ENCODE data around the gene TNFRSF14. TPM values are rescaled to one million over a fixed set of nuclear protein-coding genes. Genes with fewer than 3 reads are reported as not detected.

Gene TNFRSF14
- total and polyA plus RNA-seq, 4 donors = 14.8 to 38.1 (median 29.1) TPM

GRCh38 chr1:2564006-2564814, 8.0 kb downstream of the TNFRSF14 start:
- Histone ChIP-seq H3K36me3 (ENCODE audit: control insufficient read depth in 4 of 4, insufficient read depth in 3 of 4, low read depth in 1 of 4, low read length in 3 of 4) (peaks cover 7 to 29% (median 13%) of the 10 kb centered on the region in 4 donors), H3K4me3 (ENCODE audit: low read depth in 1 of 3, low read length in 3 of 3) (no peak overlapping the region), H3K27ac (ENCODE audit: low read depth in 1 of 2, low read length in 2 of 2) (no peak overlapping the region), H3K4me1 (ENCODE audit: control insufficient read depth in 4 of 4, insufficient read depth in 4 of 4, low read length in 3 of 4) (no peaks in the 10 kb centered on the region), H3K27me3 (ENCODE audit: control insufficient read depth in 4 of 4, insufficient read depth in 4 of 4, low read length in 3 of 4) (no peaks in the 10 kb centered on the region), H3K9me3 (ENCODE audit: control insufficient read depth in 4 of 4, low read length in 3 of 4) (no peaks in the 10 kb centered on the region), H3K9ac (ENCODE audit: low read depth in 1 of 2, low read length in 2 of 2) (no peak overlapping the region)
- WGBS = 89% methylated on average over 20 of the region's 20 CpGs
- no peak for DNase-seq (ENCODE audit: low spot score)
- no peak for TF ChIP-seq GABPA (IDR thresholded peaks at IDR 0.05 in 1 of 2, conservative IDR thresholded peaks at IDR 0.05 in 1 of 2)
- no peak for TF ChIP-seq FOXA2 (IDR thresholded peaks at IDR 0.05)
- no peak for TF ChIP-seq SP1 (IDR thresholded peaks at IDR 0.05)
- TF ChIP-seq YY1 (IDR thresholded peaks at IDR 0.05) = no peak
- no peak for TF ChIP-seq MAX (IDR thresholded peaks at IDR 0.05)

- H3K27me3 ChIP-seq (ENCODE audit: control insufficient read depth in 4 of 4, insufficient read depth in 4 of 4, low read length in 3 of 4) = no peaks in the 10 kb centered on the region
- whole genome bisulfite sequencing = 59% methylated on average over 14 of the region's 14 CpGs
- TF ChIP-seq HNF4A (conservative IDR thresholded peaks at IDR 0.05) (no peak), RAD21 (IDR thresholded peaks at IDR 0.05) (no peak), ATF3 (IDR thresholded peaks at IDR 0.05) (no peak), YY1 (IDR thresholded peaks at IDR 0.05) (no peak), CTCF (IDR thresholded peaks at IDR 0.05; ENCODE audit: low read depth, low read length, missing input control) (no peak), FOXA2 (IDR thresholded peaks at IDR 0.05) (no peak)
- peaks cover 7 to 24% (median 9%) of the 10 kb centered on the region in 4 donors for H3K36me3 ChIP-seq (ENCODE audit: control insufficient read depth in 4 of 4, insufficient read depth in 3 of 4, low read depth in 1 of 4, low read length in 3 of 4)
- H3K9ac ChIP-seq (ENCODE audit: low read depth in 1 of 2, low read length in 2 of 2) = no peak overlapping the region
- no peaks in the 10 kb centered on the region for H3K4me1 ChIP-seq (ENCODE audit: control insufficient read depth in 4 of 4, insufficient read depth in 4 of 4, low read length in 3 of 4)
- no peak for DNase-seq (ENCODE audit: low spot score)
- H3K4me3 ChIP-seq (ENCODE audit: low read depth in 1 of 3, low read length in 3 of 3) = no peak overlapping the region
- no peaks in the 10 kb centered on the region for H3K9me3 ChIP-seq (ENCODE audit: control insufficient read depth in 4 of 4, low read length in 3 of 4)
- no peak overlapping the region for H3K27ac ChIP-seq (ENCODE audit: low read depth in 1 of 2, low read length in 2 of 2)
Observed at GRCh38 chr1:2564815-2565374, 8.7 kb downstream of the TNFRSF14 start.

GRCh38 chr1:2566101-2567045, 10.2 kb downstream of the TNFRSF14 start:
- no peaks in the 10 kb centered on the region for H3K27me3 ChIP-seq (ENCODE audit: control insufficient read depth in 4 of 4, insufficient read depth in 4 of 4, low read length in 3 of 4)
- peaks cover 0 to 18% (median 8%) of the 10 kb centered on the region in 4 donors for H3K36me3 ChIP-seq (ENCODE audit: control insufficient read depth in 4 of 4, insufficient read depth in 3 of 4, low read depth in 1 of 4, low read length in 3 of 4)
- 85% methylated on average over 34 of the region's 34 CpGs for WGBS
- H3K9me3 ChIP-seq (ENCODE audit: control insufficient read depth in 4 of 4, low read length in 3 of 4) = no peaks in the 10 kb centered on the region
- peaks cover 0 to 4% (median 0%) of the 10 kb centered on the region in 4 donors for H3K4me1 ChIP-seq (ENCODE audit: control insufficient read depth in 4 of 4, insufficient read depth in 4 of 4, low read length in 3 of 4)
- no peak overlapping the region for H3K27ac ChIP-seq (ENCODE audit: low read depth in 1 of 2, low read length in 2 of 2)
- no peak for DNase-seq (ENCODE audit: low spot score)
- no peak overlapping the region for H3K9ac ChIP-seq (ENCODE audit: low read depth in 1 of 2, low read length in 2 of 2)
- H3K4me3 ChIP-seq (ENCODE audit: low read depth in 1 of 3, low read length in 3 of 3) = no peak overlapping the region
- TF ChIP-seq YY1 (IDR thresholded peaks at IDR 0.05) (no peak), CTCF (IDR thresholded peaks at IDR 0.05; ENCODE audit: low read depth, low read length, missing input control) (no peak), FOXA1 (IDR thresholded peaks at IDR 0.05) (no peak), MAX (IDR thresholded peaks at IDR 0.05) (no peak), REST (IDR thresholded peaks at IDR 0.05) (no peak)
